ENCODE measurements around the gene LONP1.

GRCh38 chr19:5711713-5712161 is 8.2 kb downstream of the LONP1 start:
- TF ChIP-seq CTCF (IDR thresholded peaks at IDR 0.05) = no peak
- TF ChIP-seq POLR2A (IDR thresholded peaks at IDR 0.05) = no peak

Data from uterus (tissue), 2 donors.